GM10266 (cell line): ENCODE results near the gene KIF1A.

ENCODE experiments used
- DNase-seq: peaks from one replicate; pipeline ENCODE4 v3.0.0; 2012; ENCODE audit errors: extremely low spot score
- CTCF ChIP-seq: IDR thresholded peaks from 2 replicates; pipeline ENCODE4 v1.5.1; 2012; ENCODE audit warnings: mild to moderate bottlenecking, low read depth; ENCODE audit not compliant: control insufficient read depth, insufficient read depth; ENCODE audit errors: missing control alignments

The KIF1A gene

GRCh38 chr2:240786871-240787311, 33.1 kb downstream of the KIF1A start:
- DNase-seq: no peak
- TF ChIP-seq CTCF: no peak

DNA sequence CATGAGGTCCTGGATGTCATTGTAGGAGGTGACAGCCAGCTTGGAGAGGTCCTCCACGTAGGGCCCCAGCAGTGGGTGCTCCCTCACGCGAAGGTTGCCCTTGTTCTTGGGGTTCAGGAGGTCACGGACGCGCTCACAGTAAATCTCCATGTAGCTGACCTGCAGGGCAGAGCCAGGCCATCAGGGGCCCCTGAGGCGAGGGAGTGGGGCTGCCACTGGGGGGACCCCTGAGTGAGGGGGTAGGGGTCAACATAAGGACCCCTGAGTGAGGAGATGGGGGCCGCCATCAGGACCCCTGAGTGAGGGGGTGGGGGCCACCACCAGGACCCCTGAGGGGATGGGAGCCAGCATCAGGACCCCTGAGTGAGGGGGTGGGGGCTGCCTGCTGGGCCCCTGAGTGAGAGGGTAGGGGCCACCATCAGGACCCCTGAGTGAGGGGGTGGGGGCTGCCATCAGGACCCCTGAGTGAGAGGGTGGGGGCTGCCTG, 33.6 kb downstream of the KIF1A start:
- DNase-seq: no peak
- TF ChIP-seq CTCF: no peak

DNA sequence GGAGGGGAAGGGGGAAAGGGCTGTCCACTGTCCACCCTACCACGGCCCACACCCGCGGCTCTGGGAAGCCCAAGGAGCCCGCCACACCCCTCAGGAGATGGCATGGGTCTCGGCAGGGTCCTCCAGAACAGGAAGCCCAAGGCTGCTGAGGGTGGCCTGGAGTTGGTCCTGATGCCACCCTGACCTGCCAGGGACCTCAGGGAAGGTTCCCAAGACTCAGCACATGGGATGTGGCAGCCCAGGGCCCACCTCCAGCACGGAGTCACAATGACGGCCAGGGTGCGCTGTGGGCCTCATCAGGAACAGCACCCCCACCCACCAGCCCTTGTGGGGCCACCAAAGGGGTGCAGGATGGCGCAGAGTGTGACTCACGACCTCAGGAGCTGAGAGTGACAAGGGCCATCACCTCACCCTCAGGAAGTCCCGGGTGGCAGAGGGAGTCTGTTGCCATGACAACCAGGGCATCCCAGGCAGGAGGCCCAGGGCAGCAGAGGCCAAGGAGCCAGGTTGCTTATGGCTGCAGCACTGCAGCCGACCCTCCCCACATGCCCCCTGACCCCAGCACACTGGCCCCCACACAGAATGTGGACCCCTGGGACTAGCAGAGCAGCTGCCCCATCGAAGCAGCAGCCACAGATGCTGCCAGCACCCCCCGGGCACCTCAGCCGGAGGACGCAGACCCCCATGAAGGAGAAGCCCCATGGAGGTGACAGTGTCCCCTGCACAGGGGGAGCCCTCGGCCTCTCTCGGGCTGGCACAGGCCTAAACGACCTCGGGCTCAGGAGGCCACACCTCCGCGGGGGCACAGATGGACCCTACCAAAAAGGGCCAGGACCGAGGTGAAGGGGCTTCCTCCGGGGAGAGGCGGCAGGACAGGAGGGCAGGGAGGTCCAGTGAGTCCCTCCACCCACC, 34.3 kb downstream of the KIF1A start:
- TF ChIP-seq CTCF: no peak
- no peak for DNase-seq

GRCh38 chr2:240784629-240785423, 35.2 kb downstream of the KIF1A start:
- no peak for TF ChIP-seq CTCF
- no peak for DNase-seq

DNA sequence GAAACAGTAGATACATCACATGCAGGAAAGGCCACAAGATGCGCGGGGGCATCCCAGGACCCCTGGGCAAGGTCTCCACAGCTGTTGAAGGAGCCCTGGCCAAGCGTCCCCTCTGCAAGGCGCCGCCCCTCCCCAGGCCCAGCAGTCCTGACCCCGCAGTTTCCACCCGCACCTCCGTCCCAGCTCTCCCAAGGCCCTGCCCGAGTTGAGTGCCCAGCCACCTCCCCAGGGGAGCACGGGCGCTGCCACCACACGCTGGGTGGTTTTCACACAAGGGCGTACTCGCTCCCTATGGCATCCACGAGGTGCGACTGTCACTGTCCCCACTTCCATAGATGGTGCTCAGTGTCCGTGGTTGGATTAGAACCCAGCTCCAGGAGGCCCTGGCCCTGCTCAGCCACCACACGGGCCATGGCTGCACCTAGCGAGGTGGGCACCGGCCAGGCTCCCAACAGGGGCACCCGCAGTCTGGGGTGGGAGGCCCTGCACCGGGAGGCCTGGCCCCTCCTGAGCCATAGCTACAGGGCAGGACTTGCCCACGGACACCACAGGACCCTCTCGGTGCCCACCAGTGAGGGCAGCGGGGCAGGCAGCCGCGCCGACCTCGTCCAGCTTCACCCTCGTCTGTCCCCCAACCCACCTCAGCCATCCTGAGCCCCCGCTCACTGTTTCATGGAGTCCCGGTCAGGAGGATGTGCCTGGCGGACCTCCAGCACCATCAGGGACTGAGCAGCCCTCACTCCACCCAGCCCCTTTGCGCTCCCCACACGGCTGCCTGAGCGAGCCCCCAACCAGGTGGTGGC, 36.0 kb downstream of the KIF1A start:
- no peak for TF ChIP-seq CTCF
- no peak for DNase-seq

DNA sequence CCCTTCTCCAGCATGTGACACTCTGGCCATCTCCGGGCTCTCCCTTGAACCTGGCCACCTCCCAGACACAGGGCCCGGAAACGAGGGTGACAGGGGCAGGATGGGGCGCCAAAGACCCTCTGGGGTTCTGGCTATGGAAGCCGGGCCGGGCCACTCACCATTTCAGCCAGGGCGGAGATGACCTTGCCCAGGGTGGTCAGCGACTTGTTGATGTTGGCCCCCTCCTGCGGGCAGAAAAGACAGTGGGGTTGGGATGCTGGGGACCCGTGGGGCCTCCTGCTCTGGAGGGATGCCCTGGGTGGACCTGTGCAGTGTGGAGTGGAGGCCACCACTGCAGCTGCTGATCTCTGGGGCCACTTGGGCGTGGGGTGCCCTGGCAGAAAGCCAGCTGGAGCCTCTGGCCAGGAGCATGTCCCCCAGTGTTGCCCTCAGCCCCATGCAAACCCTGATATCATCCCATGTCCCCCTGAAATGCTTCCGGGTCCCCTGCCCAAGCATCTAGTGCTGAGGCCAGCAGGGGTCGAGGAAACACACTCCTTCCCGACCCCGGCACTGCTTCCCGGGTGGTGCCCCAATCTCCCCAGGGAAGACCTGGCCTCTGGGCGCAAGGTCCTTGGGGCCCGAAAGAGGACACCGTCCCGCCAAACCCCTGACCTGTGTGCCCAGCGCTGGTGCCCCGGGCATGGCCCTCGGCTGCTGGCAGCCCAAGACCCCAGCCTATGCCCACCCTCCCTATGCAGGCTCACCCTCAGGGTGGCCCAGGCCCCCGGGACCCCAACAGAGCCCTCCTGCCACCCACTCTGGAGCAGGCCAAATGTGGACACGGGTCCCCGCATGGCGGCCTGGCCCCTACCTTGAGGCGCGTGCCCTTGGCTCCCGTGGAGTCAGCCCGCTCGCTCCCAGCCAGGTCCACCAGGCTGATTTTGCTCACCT, 36.9 kb downstream of the KIF1A start:
- DNase-seq: no peak
- no peak for TF ChIP-seq CTCF
